ENCODE measurements around the gene PIP5KL1. TPM values are rescaled to one million over a fixed set of nuclear protein-coding genes. Genes with fewer than 3 reads are reported as not detected.

The PIP5KL1 gene
- total RNA-seq, 1 donor from 2014 or later = 4.9 TPM

- FAIRE-seq = no peak
- Mint-ChIP-seq H3K27me3 (ENCODE audit: low read depth, unreplicated experiment) (peaks cover 2% of the 10 kb centered on the region), H3K4me1 (ENCODE audit: low read depth, unreplicated experiment) (peaks cover 45% of the 10 kb centered on the region), H3K4me3 (ENCODE audit: unreplicated experiment) (peak overlapping the region; percentile 40), H3K36me3 (ENCODE audit: low read depth, unreplicated experiment) (peaks cover 5% of the 10 kb centered on the region), H3K27ac (ENCODE audit: unreplicated experiment) (no peak overlapping the region), H3K9me3 (ENCODE audit: unreplicated experiment) (no peaks in the 10 kb centered on the region)
- no peak overlapping the region for H3K4me3 ChIP-seq (ENCODE audit: insufficient read depth, low read depth, low read length)
- peaks cover 86% of the 10 kb centered on the region for H4K20me1 ChIP-seq (ENCODE audit: insufficient read depth, low read length)
- H3K9ac ChIP-seq (ENCODE audit: low read length) = no peak overlapping the region
- peaks cover 96% of the 10 kb centered on the region for H3K79me2 ChIP-seq (ENCODE audit: insufficient read depth, low read length)
- H3K27ac ChIP-seq (ENCODE audit: low read depth, low read length) = no peak overlapping the region
- H3K4me2 ChIP-seq (ENCODE audit: low read length) = no peak overlapping the region
- no peaks in the 10 kb centered on the region for H3K27me3 ChIP-seq (ENCODE audit: insufficient read depth, low read length)
- DNase-seq (ENCODE audit: low read depth) = no peak
- H2AFZ ChIP-seq (ENCODE audit: low read depth, low read length) = no peak overlapping the region
- no peak for TF ChIP-seq EZH2 (IDR thresholded peaks at IDR 0.05; ENCODE audit: insufficient read depth, low read length)
- TF ChIP-seq, protein P1, sequence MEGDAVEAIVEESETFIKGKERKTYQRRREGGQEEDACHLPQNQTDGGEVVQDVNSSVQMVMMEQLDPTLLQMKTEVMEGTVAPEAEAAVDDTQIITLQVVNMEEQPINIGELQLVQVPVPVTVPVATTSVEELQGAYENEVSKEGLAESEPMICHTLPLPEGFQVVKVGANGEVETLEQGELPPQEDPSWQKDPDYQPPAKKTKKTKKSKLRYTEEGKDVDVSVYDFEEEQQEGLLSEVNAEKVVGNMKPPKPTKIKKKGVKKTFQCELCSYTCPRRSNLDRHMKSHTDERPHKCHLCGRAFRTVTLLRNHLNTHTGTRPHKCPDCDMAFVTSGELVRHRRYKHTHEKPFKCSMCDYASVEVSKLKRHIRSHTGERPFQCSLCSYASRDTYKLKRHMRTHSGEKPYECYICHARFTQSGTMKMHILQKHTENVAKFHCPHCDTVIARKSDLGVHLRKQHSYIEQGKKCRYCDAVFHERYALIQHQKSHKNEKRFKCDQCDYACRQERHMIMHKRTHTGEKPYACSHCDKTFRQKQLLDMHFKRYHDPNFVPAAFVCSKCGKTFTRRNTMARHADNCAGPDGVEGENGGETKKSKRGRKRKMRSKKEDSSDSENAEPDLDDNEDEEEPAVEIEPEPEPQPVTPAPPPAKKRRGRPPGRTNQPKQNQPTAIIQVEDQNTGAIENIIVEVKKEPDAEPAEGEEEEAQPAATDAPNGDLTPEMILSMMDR (IDR thresholded peaks at IDR 0.05; ENCODE audit: insufficient read depth, low read depth, low read length) = no peak
- peaks cover 31% of the 10 kb centered on the region for H3K4me1 ChIP-seq (ENCODE audit: insufficient read depth, low read length)
- H3K9me3 ChIP-seq (ENCODE audit: insufficient read depth, low read depth, low read length) = no peaks in the 10 kb centered on the region
- no peaks in the 10 kb centered on the region for H3K36me3 ChIP-seq (ENCODE audit: insufficient read depth, low read length)
Measured at GRCh38 chr9:127973169-127974000, 42.8 kb upstream of the PIP5KL1 start.

DNA sequence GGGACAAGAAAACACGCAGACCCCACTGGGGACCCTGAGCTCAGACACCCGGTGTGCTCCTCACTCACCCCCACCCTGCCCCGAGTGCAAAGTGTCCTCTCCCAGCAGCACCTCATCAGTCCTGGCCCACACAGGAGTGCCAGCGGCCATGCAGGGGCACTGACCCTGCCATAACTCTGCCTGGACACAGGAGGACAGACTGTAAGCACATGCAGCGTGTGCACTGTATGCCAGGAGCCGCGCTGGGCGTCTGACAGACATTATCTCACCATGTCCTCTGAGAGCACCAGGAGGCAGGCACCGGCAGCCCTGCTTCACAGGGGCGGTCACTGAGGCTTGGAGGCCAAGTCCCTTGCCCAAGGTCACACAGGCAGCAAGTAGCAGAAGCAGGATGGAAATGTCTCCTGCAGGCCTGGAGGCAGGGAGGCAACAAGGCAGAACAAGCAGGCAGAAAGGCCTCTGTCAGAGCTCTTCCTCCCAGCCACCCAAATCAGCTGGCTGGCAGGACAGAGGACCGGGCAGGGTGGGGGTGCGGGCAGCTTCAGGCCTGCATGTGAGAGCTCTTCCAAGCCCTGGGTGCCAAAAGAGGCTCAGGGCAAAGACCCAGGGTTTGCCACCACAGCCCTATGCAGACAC lies 41.8 kb upstream of the PIP5KL1 start:
- peaks cover 76% of the 10 kb centered on the region for H4K20me1 ChIP-seq (ENCODE audit: insufficient read depth, low read length)
- peaks cover 95% of the 10 kb centered on the region for H3K79me2 ChIP-seq (ENCODE audit: insufficient read depth, low read length)
- H3K27ac Mint-ChIP-seq (ENCODE audit: unreplicated experiment) = no peak overlapping the region
- DNase-seq (ENCODE audit: low read depth) (no peak), FAIRE-seq (no peak)
- no peak overlapping the region for H3K27ac ChIP-seq (ENCODE audit: low read depth, low read length)
- H3K27me3 ChIP-seq (ENCODE audit: insufficient read depth, low read length) = no peaks in the 10 kb centered on the region
- TF ChIP-seq EZH2 (IDR thresholded peaks at IDR 0.05; ENCODE audit: insufficient read depth, low read length) = no peak
- TF ChIP-seq, protein P1 (IDR thresholded peaks at IDR 0.05; ENCODE audit: insufficient read depth, low read depth, low read length) = no peak
- peaks cover 25% of the 10 kb centered on the region for H3K4me1 ChIP-seq (ENCODE audit: insufficient read depth, low read length)
- H2AFZ ChIP-seq (ENCODE audit: low read depth, low read length) = no peak overlapping the region
- no peak overlapping the region for H3K4me2 ChIP-seq (ENCODE audit: low read length)
- no peaks in the 10 kb centered on the region for H3K9me3 Mint-ChIP-seq (ENCODE audit: unreplicated experiment)
- peaks cover 40% of the 10 kb centered on the region for H3K4me1 Mint-ChIP-seq (ENCODE audit: low read depth, unreplicated experiment)
- H3K36me3 Mint-ChIP-seq (ENCODE audit: low read depth, unreplicated experiment) = peaks cover 5% of the 10 kb centered on the region
- no peaks in the 10 kb centered on the region for H3K36me3 ChIP-seq (ENCODE audit: insufficient read depth, low read length)
- H3K9ac ChIP-seq (ENCODE audit: low read length) = no peak overlapping the region
- peaks cover 2% of the 10 kb centered on the region for H3K27me3 Mint-ChIP-seq (ENCODE audit: low read depth, unreplicated experiment)
- no peak overlapping the region for H3K4me3 ChIP-seq (ENCODE audit: insufficient read depth, low read depth, low read length)
- H3K9me3 ChIP-seq (ENCODE audit: insufficient read depth, low read depth, low read length) = no peaks in the 10 kb centered on the region
- no peak overlapping the region for H3K4me3 Mint-ChIP-seq (ENCODE audit: unreplicated experiment)

Measured in astrocyte (in vitro differentiated cells and primary cell).